VCaP (cell line): ENCODE data around the gene PLEKHJ1.

Experiments used
- H3K27ac ChIP-seq: fragments of 450-650 bp; 2 replicates; pipeline ENCODE4 v1.5.1; 2017
- TF ChIP-seq, protein P1 (sequence below): fragments of 450-650 bp; conservative IDR thresholded peaks from 2 replicates; pipeline ENCODE4 v1.5.1; 2017; ENCODE audit warnings: mild to moderate bottlenecking, moderate library complexity

The PLEKHJ1 gene

DNA sequence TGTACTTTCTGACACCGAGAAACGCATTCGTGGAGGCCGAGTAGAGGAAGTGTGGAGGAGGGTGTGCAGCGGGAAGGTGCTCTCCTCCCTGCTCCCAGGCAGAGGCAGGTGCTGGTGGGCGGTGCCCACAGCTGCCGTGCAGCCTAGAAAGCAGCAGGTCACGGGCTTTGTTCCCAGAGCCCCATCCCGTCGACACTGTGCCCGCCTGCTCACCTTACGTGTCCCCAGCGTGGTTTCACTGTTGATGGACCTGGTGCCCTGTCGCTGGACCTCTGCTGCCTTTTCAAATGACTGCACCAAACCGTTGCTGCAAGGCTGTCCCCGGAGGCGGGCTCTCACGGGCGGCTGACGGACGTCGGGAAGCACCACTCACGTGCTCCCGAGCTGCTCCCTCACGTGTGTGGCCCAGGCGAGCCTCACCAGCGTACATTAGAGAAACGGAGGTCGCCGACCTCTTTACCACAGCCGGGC is 20.8 kb downstream of the PLEKHJ1 start:
- TF ChIP-seq, protein P1, sequence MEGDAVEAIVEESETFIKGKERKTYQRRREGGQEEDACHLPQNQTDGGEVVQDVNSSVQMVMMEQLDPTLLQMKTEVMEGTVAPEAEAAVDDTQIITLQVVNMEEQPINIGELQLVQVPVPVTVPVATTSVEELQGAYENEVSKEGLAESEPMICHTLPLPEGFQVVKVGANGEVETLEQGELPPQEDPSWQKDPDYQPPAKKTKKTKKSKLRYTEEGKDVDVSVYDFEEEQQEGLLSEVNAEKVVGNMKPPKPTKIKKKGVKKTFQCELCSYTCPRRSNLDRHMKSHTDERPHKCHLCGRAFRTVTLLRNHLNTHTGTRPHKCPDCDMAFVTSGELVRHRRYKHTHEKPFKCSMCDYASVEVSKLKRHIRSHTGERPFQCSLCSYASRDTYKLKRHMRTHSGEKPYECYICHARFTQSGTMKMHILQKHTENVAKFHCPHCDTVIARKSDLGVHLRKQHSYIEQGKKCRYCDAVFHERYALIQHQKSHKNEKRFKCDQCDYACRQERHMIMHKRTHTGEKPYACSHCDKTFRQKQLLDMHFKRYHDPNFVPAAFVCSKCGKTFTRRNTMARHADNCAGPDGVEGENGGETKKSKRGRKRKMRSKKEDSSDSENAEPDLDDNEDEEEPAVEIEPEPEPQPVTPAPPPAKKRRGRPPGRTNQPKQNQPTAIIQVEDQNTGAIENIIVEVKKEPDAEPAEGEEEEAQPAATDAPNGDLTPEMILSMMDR, result no peak
- H3K27ac ChIP-seq, result no peak overlapping the region

DNA sequence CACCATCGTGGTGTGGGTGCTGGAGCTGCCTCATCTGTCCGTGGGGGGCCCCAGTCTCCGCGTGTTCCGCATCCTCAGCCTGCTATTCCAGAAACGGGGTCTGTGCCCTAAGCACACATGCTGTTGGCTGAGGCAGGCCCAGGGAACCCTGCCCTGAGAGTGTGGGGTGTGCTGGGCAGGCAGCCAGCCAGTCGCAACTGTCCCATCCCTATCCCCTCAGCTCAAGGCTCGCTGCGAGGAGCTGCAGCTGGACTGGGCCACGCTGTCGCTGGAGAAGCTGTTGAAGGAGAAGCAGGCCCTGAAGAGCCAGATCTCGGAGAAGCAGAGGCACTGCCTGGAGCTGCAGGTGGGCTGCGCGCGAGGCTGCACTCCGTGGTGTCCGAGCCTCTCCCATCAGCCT is 21.9 kb downstream of the PLEKHJ1 start:
- TF ChIP-seq, protein P1, result no peak
- no peak overlapping the region for H3K27ac ChIP-seq

DNA sequence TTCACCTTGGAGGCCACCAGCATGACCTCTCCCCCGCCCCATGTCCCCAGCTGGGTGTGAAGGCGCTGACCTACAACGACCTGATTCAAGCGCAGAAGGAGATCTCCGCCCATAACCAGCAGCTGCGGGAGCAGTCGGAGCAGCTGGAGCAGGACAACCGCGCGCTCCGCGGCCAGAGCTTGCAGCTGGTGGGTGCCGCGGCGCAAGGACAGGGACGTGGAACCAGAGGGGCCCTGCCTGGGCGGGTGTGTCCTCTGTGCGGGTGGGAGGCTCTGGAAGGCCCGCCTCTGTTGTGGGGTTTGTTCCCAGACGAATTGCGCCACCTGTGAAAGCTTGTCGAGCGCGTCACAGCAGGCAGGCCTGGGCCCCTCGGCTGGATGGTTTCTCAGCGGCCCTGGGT is 22.3 kb downstream of the PLEKHJ1 start:
- TF ChIP-seq, protein P1, result no peak

DNA sequence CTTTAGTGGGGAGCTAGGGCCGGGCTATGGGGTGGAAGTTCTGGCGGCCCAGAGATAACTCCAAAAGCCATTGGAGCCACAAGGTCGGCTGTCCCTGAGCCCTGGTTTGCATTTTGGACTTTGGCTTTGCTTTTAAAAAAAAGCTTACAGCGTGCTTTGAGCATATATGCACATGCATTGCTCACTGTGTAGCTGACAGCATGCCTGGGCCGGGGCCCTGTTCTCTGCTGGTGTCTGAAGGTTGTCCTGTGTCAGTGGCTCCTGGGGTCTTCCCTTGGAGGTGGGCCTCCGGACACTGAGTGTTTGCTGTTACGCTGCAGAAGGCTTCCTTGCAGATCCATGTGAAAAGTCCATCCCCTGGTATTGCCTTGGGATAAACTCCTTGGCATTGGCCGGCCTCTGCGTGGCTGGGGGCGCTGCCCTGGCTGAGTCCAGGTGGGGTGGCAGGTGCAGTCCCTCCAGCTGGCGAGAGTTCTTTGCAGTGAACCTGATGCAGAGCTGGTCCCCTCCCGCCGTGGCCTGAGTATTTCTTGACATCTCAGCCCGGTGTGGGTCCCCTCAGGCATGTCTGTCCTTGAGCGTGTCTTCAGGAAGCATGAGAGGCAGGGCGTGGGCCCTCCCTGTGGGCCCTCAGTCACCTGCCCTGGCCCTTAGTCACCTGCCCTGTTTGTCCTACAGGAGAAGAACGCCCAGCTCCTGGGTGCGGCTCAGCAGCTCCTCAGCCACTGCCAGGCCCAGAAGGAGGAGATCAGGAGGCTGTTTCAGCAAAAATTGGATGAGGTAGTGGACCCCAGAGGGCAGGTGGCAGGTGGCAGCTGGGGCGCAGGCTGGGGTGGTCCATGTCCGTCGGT is 23.0 kb downstream of the PLEKHJ1 start:
- no peak overlapping the region for H3K27ac ChIP-seq
- TF ChIP-seq, protein P1, result no peak

More for the DNA sequence above, 22.3 kb downstream of the PLEKHJ1 start:
- H3K27ac ChIP-seq, result no peak overlapping the region

DNA sequence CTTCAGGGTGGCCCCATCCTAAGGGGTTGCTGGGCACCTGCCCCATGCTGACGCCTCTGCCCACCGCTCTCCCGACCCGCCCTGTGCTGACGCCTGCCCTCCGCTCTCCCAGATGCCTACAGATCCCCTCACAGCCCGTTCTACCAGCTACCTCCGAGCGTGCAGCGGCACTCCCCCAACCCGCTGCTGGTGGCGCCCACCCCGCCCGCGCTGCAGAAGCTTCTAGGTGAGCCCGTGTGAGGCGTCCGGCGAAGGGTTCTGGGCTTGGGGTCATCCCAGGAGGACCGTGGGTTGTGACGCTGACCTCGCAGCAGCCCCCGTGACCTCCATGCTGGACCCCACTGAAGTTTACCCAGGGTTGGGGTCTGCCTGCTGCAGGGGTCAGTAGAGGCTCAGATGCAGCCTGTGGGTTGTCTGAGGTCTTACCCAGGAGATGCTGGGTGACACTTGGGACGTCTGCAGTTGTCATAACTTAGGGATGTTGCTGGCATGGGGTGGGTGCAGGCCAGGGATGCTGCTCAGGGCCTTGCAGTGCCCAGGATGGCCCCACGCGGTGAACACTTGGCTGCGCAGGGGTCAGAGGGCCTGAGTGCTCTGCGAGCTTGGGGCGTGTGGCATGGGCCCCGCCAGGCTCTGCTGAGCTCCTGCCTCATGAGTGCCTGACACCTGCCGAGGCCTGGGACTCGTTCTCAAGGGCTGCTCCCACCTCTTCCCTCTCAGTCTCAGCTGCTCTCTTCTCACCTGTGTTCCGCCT is 25.0 kb downstream of the PLEKHJ1 start:
- TF ChIP-seq, protein P1, result no peak
- H3K27ac ChIP-seq, result no peak overlapping the region

DNA sequence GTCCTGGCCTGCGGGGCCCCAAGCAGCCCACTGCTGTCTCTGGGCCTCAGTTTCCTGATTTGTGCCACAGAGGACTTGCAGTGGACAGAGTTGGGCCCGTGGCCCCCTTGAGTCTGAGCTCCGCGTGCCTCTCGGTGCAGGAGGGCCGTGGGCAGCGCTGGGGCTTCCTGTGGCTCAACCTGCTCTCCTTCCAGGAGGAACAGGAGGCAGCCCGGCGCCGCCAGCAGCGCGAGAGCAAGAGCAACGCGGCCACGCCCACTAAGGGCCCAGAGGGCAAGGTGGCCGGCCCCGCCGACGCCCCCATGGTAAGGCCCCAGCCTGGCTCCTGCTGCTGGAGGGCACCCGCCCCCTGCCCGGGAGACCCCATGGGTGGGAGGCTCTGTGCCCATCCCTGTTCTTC is 25.9 kb downstream of the PLEKHJ1 start:
- H3K27ac ChIP-seq, result no peak overlapping the region
- TF ChIP-seq, protein P1, result no peak

DNA sequence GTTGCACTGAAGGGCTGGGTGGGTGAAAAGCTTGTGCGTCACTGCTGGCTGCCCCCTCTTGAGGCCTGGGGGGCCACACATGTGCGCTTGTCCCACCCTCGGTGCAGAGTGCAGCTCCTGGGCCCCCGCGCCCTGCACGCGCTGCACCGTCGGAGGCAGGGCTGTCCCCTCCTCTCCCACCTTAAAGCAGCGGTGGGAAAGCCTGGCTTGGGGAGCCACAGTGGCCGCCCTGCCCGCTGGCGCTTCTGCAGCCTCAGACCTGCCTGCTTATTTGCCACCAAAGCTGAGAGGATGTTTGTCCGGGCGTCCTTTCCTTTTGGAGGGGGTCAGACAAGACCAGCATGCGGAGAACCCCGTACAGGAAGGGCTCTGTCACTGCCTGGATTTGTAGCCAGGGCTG is 26.7 kb downstream of the PLEKHJ1 start:
- no peak overlapping the region for H3K27ac ChIP-seq

More for the DNA sequence above, 26.7 kb downstream of the PLEKHJ1 start:
- TF ChIP-seq, protein P1, result no peak
